Lung microvascular endothelial cell (primary cell): ENCODE results near the gene RRP8. TPM values are rescaled to one million over a fixed set of nuclear protein-coding genes. Genes with fewer than 3 reads are reported as not detected.

Source experiments
- DNase-seq, 2 donors: peaks; one replicate each; pipeline versions ENCODE4 v3.0.0 to v3.0.0-alpha.2; 2010; ENCODE audit warnings: low read depth in 2 of 2
- total RNA-seq: library from RNA; depleted of rRNA; stranded (reverse); fragments of >200 nt; gene quantifications from 2 replicates; pipeline ENCODE4 v1.2.1, GENCODE V29; 2014

The RRP8 gene
- total RNA-seq, 1 donor from 2014 or later = 10.3 TPM

- DNase-seq = peak; percentile 80 to 84
Measured at GRCh38 chr11:6568191-6568918, 35.1 kb downstream of the RRP8 start.

- DNase-seq = no peak
Measured at GRCh38 chr11:6567371-6567745, 36.1 kb downstream of the RRP8 start.

- DNase-seq = no peak
Measured at GRCh38 chr11:6566704-6567370, 36.6 kb downstream of the RRP8 start.

- DNase-seq = no peak
Measured at GRCh38 chr11:6565988-6566703, 37.3 kb downstream of the RRP8 start.

- DNase-seq = no peak
Measured at GRCh38 chr11:6565325-6565724, 38.1 kb downstream of the RRP8 start.

- no peak for DNase-seq
Measured at GRCh38 chr11:6563667-6564066, 39.7 kb downstream of the RRP8 start.

- DNase-seq = no peak
Measured at GRCh38 chr11:6563121-6563619, 40.2 kb downstream of the RRP8 start.

GRCh38 chr11:6561288-6561687, 42.1 kb downstream of the RRP8 start:
- DNase-seq = no peak

- no peak for DNase-seq
Measured at GRCh38 chr11:6559369-6559768, 44.0 kb downstream of the RRP8 start.

GRCh38 chr11:6557761-6558674, 45.4 kb downstream of the RRP8 start:
- DNase-seq = no peak

GRCh38 chr11:6557063-6557462, 46.4 kb downstream of the RRP8 start:
- DNase-seq = no peak

GRCh38 chr11:6556139-6556949, 47.1 kb downstream of the RRP8 start:
- DNase-seq = no peak

- DNase-seq = no peak
Measured at GRCh38 chr11:6554828-6555706, 48.3 kb downstream of the RRP8 start.

- no peak for DNase-seq
Measured at GRCh38 chr11:6553634-6554033, 49.8 kb downstream of the RRP8 start.

GRCh38 chr11:6548641-6549040, 54.8 kb downstream of the RRP8 start:
- DNase-seq = no peak

GRCh38 chr11:6548121-6548520, 55.3 kb downstream of the RRP8 start:
- no peak for DNase-seq

GRCh38 chr11:6547177-6547576, 56.2 kb downstream of the RRP8 start:
- DNase-seq = no peak

GRCh38 chr11:6546735-6547134, 56.7 kb downstream of the RRP8 start:
- DNase-seq = no peak

GRCh38 chr11:6545917-6546605, 57.4 kb downstream of the RRP8 start:
- DNase-seq = no peak
